Panc1 (cell line): ENCODE data around the gene RADIL. TPM values are rescaled to one million over a fixed set of nuclear protein-coding genes. Genes with fewer than 3 reads are reported as not detected.

Experiments used
- ATAC-seq: fragments of 200-7000 bp; cut with Tn5 transposase; 2 replicates; pipeline ENCODE4 v1.9.1; 2020; ENCODE audit warnings: mild to moderate bottlenecking, moderate library complexity
- BruUV-seq: library from RNA; stranded (reverse); fragments of 400-500 nt; replicated peaks from 2 replicates; lab custom pipeline; 2021; lab: Mats Ljungman, UMichigan
- CTCF ChIA-PET: fragments of 300-600 bp; sonication (Branson Sonifier 250); formaldehyde crosslinking; loops from one replicate; lab custom pipeline; 2022; ENCODE audit warnings: antibody characterized with exemption; lab: Charles Lee
- POLR2A ChIA-PET: fragments of 300-600 bp; sonication (Branson Sonifier 250); formaldehyde crosslinking; loops from one replicate; lab custom pipeline; 2022; ENCODE audit warnings: antibody characterized with exemption; lab: Charles Lee
- DNase-seq: peaks from one replicate; pipeline ENCODE4 v3.0.0-alpha.2; 2010; ENCODE audit warnings: low read depth, low spot score
- H3K27ac ChIP-seq: 2 replicates; pipeline ENCODE4 v1.5.1; 2011; ENCODE audit warnings: mild to moderate bottlenecking, low read length, inconsistent platforms
- H3K27me3 ChIP-seq: fragments of 200-500 bp; sonication (Bioruptor generic); 2 replicates; pipeline ENCODE4 v1.6.0; 2014; ENCODE audit warnings: low read length, inconsistent platforms; ENCODE audit not compliant: control insufficient read depth, insufficient read depth
- H3K36me3 ChIP-seq: fragments of 200-500 bp; sonication (Bioruptor generic); 2 replicates; pipeline ENCODE4 v1.5.1; 2014; ENCODE audit warnings: inconsistent platforms, mild to moderate bottlenecking, low read length, moderate library complexity; ENCODE audit not compliant: control insufficient read depth, insufficient read depth
- H3K4me1 ChIP-seq: 2 replicates; pipeline ENCODE4 v1.5.1; 2011; ENCODE audit warnings: inconsistent platforms, mild to moderate bottlenecking, low read length, moderate library complexity; ENCODE audit not compliant: control insufficient read depth, insufficient read depth
- H3K4me3 ChIP-seq, 2 experiments: 2 replicates each; pipeline ENCODE4 v1.5.1; 2011 to 2012; ENCODE audit warnings: low read depth in 2 of 2, low read length in 2 of 2, mild to moderate bottlenecking in 2 of 2, inconsistent platforms in 1 of 2, moderate library complexity in 1 of 2
- H3K9me3 ChIP-seq: fragments of 200-500 bp; sonication (Bioruptor generic); 2 replicates; pipeline ENCODE4 v1.5.1; 2014; ENCODE audit warnings: low read depth, mild to moderate bottlenecking, inconsistent platforms, low read length, moderate library complexity; ENCODE audit not compliant: control insufficient read depth, insufficient read depth
- POLR2AphosphoS5 ChIP-seq: IDR thresholded peaks from 2 replicates; pipeline ENCODE4 v1.6.1; 2012; ENCODE audit warnings: mild to moderate bottlenecking, low read depth, low read length, moderate library complexity
- SIN3A ChIP-seq: IDR thresholded peaks from 2 replicates; pipeline ENCODE4 v1.6.1; 2012; ENCODE audit warnings: low read depth, mild to moderate bottlenecking, low read length, moderate library complexity, borderline replicate concordance; ENCODE audit not compliant: insufficient read depth
- TCF7L2 ChIP-seq: IDR thresholded peaks from 2 replicates; pipeline ENCODE4 v1.6.1; 2011; ENCODE audit warnings: mild to moderate bottlenecking, low read depth, low read length, inconsistent platforms
- in situ Hi-C: cut with HindIII; loops from 2 replicates; pipeline ENCODE4 v1.10.0; 2016; ENCODE audit warnings: low sequenced_read_pairs, low pct_unique_long_range_greater_than_20kb
- intact Hi-C: fragments of 100-400 bp; cut with micrococcal nuclease; formaldehyde crosslinking; loops from one replicate; pipeline ENCODE4 v1.10.0; 2022; ENCODE audit not compliant: unreplicated experiment
- total RNA-seq: library from RNA; stranded (reverse); gene quantifications from one replicate; pipeline ENCODE4 v1.2.1, GENCODE V29; 2021; ENCODE audit not compliant: unreplicated experiment
- TF ChIP-seq, protein P1 (sequence below), 2 experiments: IDR thresholded peaks; 2 replicates each; pipeline ENCODE4 v1.6.1; 2011 to 2012; ENCODE audit warnings: low read depth in 2 of 2, control low read depth in 1 of 2, low read length in 1 of 2, mild to moderate bottlenecking in 1 of 2, moderate library complexity in 1 of 2; ENCODE audit not compliant: insufficient read depth in 1 of 2
- TF ChIP-seq, protein P2 (sequence below): fragments of 450-650 bp; IDR thresholded peaks from 2 replicates; pipeline ENCODE4 v1.5.1; 2017; ENCODE audit warnings: mild to moderate bottlenecking

RADIL gene
- total RNA-seq, 1 experiment from 2014 or later = 1.3 TPM

DNA sequence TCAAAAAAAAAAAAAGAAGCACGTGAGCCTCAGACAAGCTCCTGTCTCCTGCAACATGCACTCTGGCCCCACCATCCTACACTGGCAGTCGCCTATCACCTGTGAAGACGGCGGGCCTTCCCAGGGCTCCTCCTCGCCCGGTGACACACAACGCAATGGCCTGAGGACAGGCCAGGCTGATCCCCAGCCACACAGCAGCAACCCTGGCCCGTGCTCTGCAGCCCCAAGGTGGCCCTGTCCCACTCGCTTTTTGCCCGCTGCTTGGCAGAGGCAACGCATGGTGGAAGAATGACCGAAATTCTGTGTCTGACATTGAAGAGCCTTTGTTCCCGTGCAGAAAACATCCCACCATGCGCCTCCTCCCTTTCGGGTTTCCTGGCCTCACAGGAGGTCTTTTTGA, 8.1 kb downstream of the RADIL start:
- DNase-seq (no peak), ATAC-seq (no peak)
- no peak overlapping the region for H3K27ac ChIP-seq
- no peaks in the 10 kb centered on the region for H3K36me3 ChIP-seq
- in situ Hi-C loops = no loop called here
- intact Hi-C loops = no loop called here
- H3K9me3 ChIP-seq = no peaks in the 10 kb centered on the region
- no peaks in the 10 kb centered on the region for H3K27me3 ChIP-seq
- H3K4me3 ChIP-seq = no peak overlapping the region
- POLR2A ChIA-PET = no interaction called here
- TF ChIP-seq, protein P1, sequence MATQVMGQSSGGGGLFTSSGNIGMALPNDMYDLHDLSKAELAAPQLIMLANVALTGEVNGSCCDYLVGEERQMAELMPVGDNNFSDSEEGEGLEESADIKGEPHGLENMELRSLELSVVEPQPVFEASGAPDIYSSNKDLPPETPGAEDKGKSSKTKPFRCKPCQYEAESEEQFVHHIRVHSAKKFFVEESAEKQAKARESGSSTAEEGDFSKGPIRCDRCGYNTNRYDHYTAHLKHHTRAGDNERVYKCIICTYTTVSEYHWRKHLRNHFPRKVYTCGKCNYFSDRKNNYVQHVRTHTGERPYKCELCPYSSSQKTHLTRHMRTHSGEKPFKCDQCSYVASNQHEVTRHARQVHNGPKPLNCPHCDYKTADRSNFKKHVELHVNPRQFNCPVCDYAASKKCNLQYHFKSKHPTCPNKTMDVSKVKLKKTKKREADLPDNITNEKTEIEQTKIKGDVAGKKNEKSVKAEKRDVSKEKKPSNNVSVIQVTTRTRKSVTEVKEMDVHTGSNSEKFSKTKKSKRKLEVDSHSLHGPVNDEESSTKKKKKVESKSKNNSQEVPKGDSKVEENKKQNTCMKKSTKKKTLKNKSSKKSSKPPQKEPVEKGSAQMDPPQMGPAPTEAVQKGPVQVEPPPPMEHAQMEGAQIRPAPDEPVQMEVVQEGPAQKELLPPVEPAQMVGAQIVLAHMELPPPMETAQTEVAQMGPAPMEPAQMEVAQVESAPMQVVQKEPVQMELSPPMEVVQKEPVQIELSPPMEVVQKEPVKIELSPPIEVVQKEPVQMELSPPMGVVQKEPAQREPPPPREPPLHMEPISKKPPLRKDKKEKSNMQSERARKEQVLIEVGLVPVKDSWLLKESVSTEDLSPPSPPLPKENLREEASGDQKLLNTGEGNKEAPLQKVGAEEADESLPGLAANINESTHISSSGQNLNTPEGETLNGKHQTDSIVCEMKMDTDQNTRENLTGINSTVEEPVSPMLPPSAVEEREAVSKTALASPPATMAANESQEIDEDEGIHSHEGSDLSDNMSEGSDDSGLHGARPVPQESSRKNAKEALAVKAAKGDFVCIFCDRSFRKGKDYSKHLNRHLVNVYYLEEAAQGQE (IDR thresholded peaks at IDR 0.05; ENCODE audit: insufficient read depth in 1 of 2, low read depth in 2 of 2, low read length in 1 of 2) = no peak
- TF ChIP-seq, protein P2, sequence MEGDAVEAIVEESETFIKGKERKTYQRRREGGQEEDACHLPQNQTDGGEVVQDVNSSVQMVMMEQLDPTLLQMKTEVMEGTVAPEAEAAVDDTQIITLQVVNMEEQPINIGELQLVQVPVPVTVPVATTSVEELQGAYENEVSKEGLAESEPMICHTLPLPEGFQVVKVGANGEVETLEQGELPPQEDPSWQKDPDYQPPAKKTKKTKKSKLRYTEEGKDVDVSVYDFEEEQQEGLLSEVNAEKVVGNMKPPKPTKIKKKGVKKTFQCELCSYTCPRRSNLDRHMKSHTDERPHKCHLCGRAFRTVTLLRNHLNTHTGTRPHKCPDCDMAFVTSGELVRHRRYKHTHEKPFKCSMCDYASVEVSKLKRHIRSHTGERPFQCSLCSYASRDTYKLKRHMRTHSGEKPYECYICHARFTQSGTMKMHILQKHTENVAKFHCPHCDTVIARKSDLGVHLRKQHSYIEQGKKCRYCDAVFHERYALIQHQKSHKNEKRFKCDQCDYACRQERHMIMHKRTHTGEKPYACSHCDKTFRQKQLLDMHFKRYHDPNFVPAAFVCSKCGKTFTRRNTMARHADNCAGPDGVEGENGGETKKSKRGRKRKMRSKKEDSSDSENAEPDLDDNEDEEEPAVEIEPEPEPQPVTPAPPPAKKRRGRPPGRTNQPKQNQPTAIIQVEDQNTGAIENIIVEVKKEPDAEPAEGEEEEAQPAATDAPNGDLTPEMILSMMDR = no peak
- TF ChIP-seq TCF7L2 = no peak
- TF ChIP-seq POLR2AphosphoS5 = no peak
- no peak for TF ChIP-seq SIN3A
- no TSS peak for BruUV-seq
- CTCF ChIA-PET = no interaction called here
- no peaks in the 10 kb centered on the region for H3K4me1 ChIP-seq

DNA sequence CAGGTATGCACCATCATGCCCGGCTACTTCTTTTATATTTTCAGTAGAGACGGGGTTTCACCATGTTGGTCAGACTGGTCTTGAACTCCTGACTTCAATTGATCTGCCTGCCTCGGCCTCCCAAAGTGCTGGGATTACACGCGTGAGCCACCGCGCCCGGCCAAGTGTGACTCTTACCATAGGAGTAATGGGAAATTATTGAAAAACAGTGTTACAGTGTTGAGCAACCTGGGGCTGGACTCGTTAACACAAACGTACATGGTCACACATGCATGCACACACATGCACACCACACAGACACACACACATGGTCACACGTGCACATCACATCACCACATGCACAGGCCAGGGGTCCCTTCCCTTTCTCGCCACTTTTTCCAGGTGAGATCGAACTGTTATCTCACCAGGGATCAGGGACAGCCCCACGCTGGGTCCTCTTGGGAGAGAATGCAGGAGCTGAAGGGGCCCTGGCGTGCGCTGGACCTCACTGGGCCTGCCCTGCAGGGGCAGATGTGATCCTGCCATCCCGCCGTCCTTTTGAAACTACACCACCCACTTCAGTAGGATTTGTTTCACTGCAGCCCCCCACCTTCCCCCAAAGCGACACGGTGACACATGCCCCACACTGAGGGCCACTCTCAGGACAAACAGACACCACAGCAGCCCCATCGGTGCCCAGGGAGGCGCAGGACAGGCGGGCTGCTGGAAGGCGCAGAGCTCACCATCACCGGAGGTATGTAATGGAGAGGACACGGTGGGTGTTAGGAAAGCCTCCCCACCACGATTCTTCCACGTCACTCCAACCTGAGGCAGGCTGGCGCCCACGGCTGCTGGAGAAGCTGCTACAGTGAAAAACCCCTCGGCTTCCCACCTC, 10.2 kb downstream of the RADIL start:
- TF ChIP-seq, protein P2 = no peak
- TF ChIP-seq, protein P1 (IDR thresholded peaks at IDR 0.05; ENCODE audit: insufficient read depth in 1 of 2, low read depth in 2 of 2, low read length in 1 of 2) = no peak
- TF ChIP-seq POLR2AphosphoS5 (no peak), SIN3A (no peak), TCF7L2 (no peak)
- no peaks in the 10 kb centered on the region for H3K4me1 ChIP-seq
- no peaks in the 10 kb centered on the region for H3K9me3 ChIP-seq
- ChIA-PET POLR2A (no interaction called here), CTCF (no interaction called here)
- no peaks in the 10 kb centered on the region for H3K27me3 ChIP-seq
- DNase-seq (no peak), ATAC-seq (no peak)
- no peak overlapping the region for H3K4me3 ChIP-seq
- BruUV-seq = no TSS peak
- H3K27ac ChIP-seq = no peak overlapping the region
- intact Hi-C loops (no loop called here), in situ Hi-C loops (no loop called here)
- no peaks in the 10 kb centered on the region for H3K36me3 ChIP-seq
